H1 (cell line): ENCODE measurements around the gene ELFN1. TPM values are rescaled to one million over a fixed set of nuclear protein-coding genes. Genes with fewer than 3 reads are reported as not detected.

ENCODE experiments used
- CTCF ChIA-PET: fragments of 300-600 bp; sonication (Branson Sonifier 250); formaldehyde crosslinking; loops from one replicate; lab custom pipeline; 2021; ENCODE audit not compliant: partially characterized antibody; lab: Charles Lee
- POLR2A ChIA-PET: fragments of 300-600 bp; sonication (Branson Sonifier 250); formaldehyde crosslinking; loops from one replicate; lab custom pipeline; 2021; ENCODE audit warnings: inconsistent platforms; ENCODE audit not compliant: partially characterized antibody; lab: Charles Lee
- DNase-seq, 2 experiments: peaks; one replicate each; pipeline versions ENCODE4 v3.0.0 to v3.0.0-alpha.2; 2010 to 2022; ENCODE audit warnings: low spot score in 2 of 2, low read depth in 1 of 2, mixed read lengths in 1 of 2
- FAIRE-seq: peaks from 2 replicates; lab custom pipeline; 2011; peaks lifted over from hg19 to GRCh38; lab: Jason Lieb, UNC
- H2AFZ ChIP-seq: 2 replicates; pipeline ENCODE4 v1.8.1; 2012; ENCODE audit warnings: low read length, inconsistent platforms
- H2AK5ac ChIP-seq: 2 replicates; pipeline ENCODE4 v1.6.1; 2013; ENCODE audit warnings: low read depth, low read length
- H2BK120ac ChIP-seq: replicated peaks from 2 replicates; pipeline ENCODE3; 2013; ENCODE audit warnings: low read depth, low read length, inconsistent platforms
- H2BK12ac ChIP-seq: 2 replicates; pipeline ENCODE4 v1.6.1; 2013; ENCODE audit warnings: low read depth, low read length
- H2BK15ac ChIP-seq: 2 replicates; pipeline ENCODE4 v1.6.1; 2013; ENCODE audit warnings: low read length
- H2BK20ac ChIP-seq: 2 replicates; pipeline ENCODE4 v1.6.1; 2013; ENCODE audit warnings: low read length
- H2BK5ac ChIP-seq: 2 replicates; pipeline ENCODE4 v1.6.1; 2013; ENCODE audit warnings: low read depth, low read length
- H3K14ac ChIP-seq: 2 replicates; pipeline ENCODE4 v1.6.1; 2013; ENCODE audit warnings: inconsistent platforms; ENCODE audit not compliant: insufficient read length
- H3K18ac ChIP-seq: 2 replicates; pipeline ENCODE4 v1.6.1; 2013; ENCODE audit warnings: low read length; ENCODE audit errors: extremely low read depth
- H3K23ac ChIP-seq: 2 replicates; pipeline ENCODE4 v1.6.1; 2013; ENCODE audit warnings: inconsistent platforms; ENCODE audit not compliant: insufficient read length
- H3K23me2 ChIP-seq: 2 replicates; pipeline ENCODE4 v1.6.1; 2013; ENCODE audit warnings: low read depth, low read length
- H3K27ac ChIP-seq: 2 replicates; pipeline ENCODE4 v1.6.1; 2011; ENCODE audit warnings: low read depth, low read length, inconsistent platforms
- H3K27me3 ChIP-seq, 4 experiments: replicated peaks in 1 of 4; 1 replicate in 1 of 4; 2 replicates in 3 of 4; pipeline versions ENCODE4 v1.6.1 to v1.8.1; 2011 to 2013; ENCODE audit warnings: low read length in 3 of 4, mild to moderate bottlenecking in 3 of 4, inconsistent platforms in 2 of 4, mixed read lengths in 2 of 4, moderate library complexity in 1 of 4; ENCODE audit not compliant: control insufficient read depth in 3 of 4, insufficient read depth in 3 of 4; ENCODE audit errors: extremely low read depth in 1 of 4
- H3K36me3 ChIP-seq, 4 experiments: 2 replicates each; pipeline versions ENCODE4 v1.6.1 to v1.8.1; 2011 to 2013; ENCODE audit warnings: mild to moderate bottlenecking in 4 of 4, low read length in 3 of 4, moderate library complexity in 2 of 4, control low read depth in 1 of 4, inconsistent platforms in 1 of 4; ENCODE audit not compliant: insufficient read depth in 4 of 4, control insufficient read depth in 2 of 4
- H3K4ac ChIP-seq: replicated peaks from 2 replicates; pipeline ENCODE3; 2013; ENCODE audit warnings: low read length, low read depth, mixed read lengths, inconsistent platforms; ENCODE audit not compliant: insufficient read length
- H3K4me1 ChIP-seq, 4 experiments: replicated peaks in 1 of 4; 1 replicate in 1 of 4; 2 replicates in 3 of 4; pipeline versions ENCODE4 v1.6.1 to v1.8.1; 2011 to 2013; ENCODE audit warnings: low read length in 3 of 4, inconsistent platforms in 2 of 4, mixed read lengths in 1 of 4; ENCODE audit not compliant: insufficient read depth in 4 of 4, control insufficient read depth in 3 of 4
- H3K4me2 ChIP-seq, 2 experiments: 2 replicates each; pipeline versions ENCODE4 v1.6.1 to v1.8.1; 2011 to 2013; ENCODE audit warnings: low read depth in 2 of 2, low read length in 2 of 2, control low read depth in 1 of 2, inconsistent platforms in 1 of 2, mild to moderate bottlenecking in 1 of 2; ENCODE audit not compliant: insufficient read depth in 1 of 2
- H3K4me3 ChIP-seq, 4 experiments: fragments of 200-600, 300-600 bp in 1 of 4; sonication (generic), shearing (Covaris generic), sonication (Bioruptor Twin) in 1 of 4; 2 replicates each; pipeline versions ENCODE4 v1.5.1 to v1.8.1; 2011 to 2016; ENCODE audit warnings: low read length in 4 of 4, low read depth in 3 of 4, control low read depth in 2 of 4, inconsistent platforms in 2 of 4, mild to moderate bottlenecking in 2 of 4, mixed read lengths in 1 of 4, moderate library complexity in 1 of 4; ENCODE audit not compliant: insufficient read depth in 2 of 4; ENCODE audit errors: extremely low read depth in 1 of 4
- H3K56ac ChIP-seq: replicated peaks from 2 replicates; pipeline ENCODE3; 2013; ENCODE audit warnings: low read depth, mild to moderate bottlenecking, mixed read lengths, low read length, inconsistent platforms; ENCODE audit not compliant: insufficient read length
- H3K79me1 ChIP-seq: 2 replicates; pipeline ENCODE4 v1.6.1; 2013; ENCODE audit warnings: low read depth, low read length, control low read depth
- H3K79me2 ChIP-seq, 2 experiments: 2 replicates each; pipeline versions ENCODE4 v1.6.1 to v1.8.1; 2012 to 2013; ENCODE audit warnings: low read length in 2 of 2, mild to moderate bottlenecking in 2 of 2, inconsistent platforms in 1 of 2; ENCODE audit not compliant: insufficient read depth in 2 of 2, control insufficient read depth in 1 of 2
- H3K9ac ChIP-seq, 4 experiments: replicated peaks in 1 of 4; 1 replicate in 1 of 4; 2 replicates in 3 of 4; pipeline versions ENCODE4 v1.6.1 to v1.8.1; 2011 to 2013; ENCODE audit warnings: low read depth in 3 of 4, low read length in 3 of 4, control low read depth in 2 of 4, mild to moderate bottlenecking in 2 of 4, moderate library complexity in 2 of 4, inconsistent platforms in 1 of 4; ENCODE audit errors: extremely low read depth in 1 of 4
- H3K9me3 ChIP-seq, 2 experiments: 2 replicates each; pipeline versions ENCODE4 v1.6.1 to v1.8.1; 2012 to 2013; ENCODE audit warnings: mild to moderate bottlenecking in 2 of 2, moderate library complexity in 2 of 2, control low read depth in 1 of 2, inconsistent platforms in 1 of 2, low read depth in 1 of 2, low read length in 1 of 2, mixed read lengths in 1 of 2; ENCODE audit not compliant: insufficient read depth in 2 of 2
- H4K20me1 ChIP-seq, 2 experiments: replicated peaks in 1 of 2; 2 replicates each; pipeline versions ENCODE3 to v1.8.1; 2011 to 2013; ENCODE audit warnings: inconsistent platforms in 2 of 2, low read length in 2 of 2, mild to moderate bottlenecking in 1 of 2; ENCODE audit not compliant: insufficient read depth in 2 of 2, control insufficient read depth in 1 of 2
- H4K5ac ChIP-seq: 2 replicates; pipeline ENCODE4 v1.6.1; 2013; ENCODE audit warnings: low read length, low read depth, mixed read lengths, inconsistent platforms; ENCODE audit not compliant: insufficient read length
- H4K8ac ChIP-seq: 2 replicates; pipeline ENCODE4 v1.8.0; 2013; ENCODE audit warnings: mild to moderate bottlenecking, moderate library complexity, low read length, inconsistent platforms; ENCODE audit not compliant: insufficient read depth; ENCODE audit errors: extremely low read depth
- H4K91ac ChIP-seq: replicated peaks from 2 replicates; pipeline ENCODE3; 2013; ENCODE audit warnings: low read length, mixed read lengths, inconsistent platforms; ENCODE audit not compliant: insufficient read length
- CBX5 ChIP-seq: fragments of 300-800, 300-1000 bp; sonication (generic); IDR thresholded peaks from 2 replicates; pipeline ENCODE4 v1.7.1; 2016; ENCODE audit warnings: antibody characterized with exemption, low read length, low read depth
- CHD1 ChIP-seq: IDR thresholded peaks from 2 replicates; pipeline ENCODE4 v1.6.1; 2012; ENCODE audit warnings: low read depth, low read length, improper control_type of control experiment
- CHD2 ChIP-seq: IDR thresholded peaks from 2 replicates; pipeline ENCODE4 v1.6.1; 2012; ENCODE audit warnings: low read length, improper control_type of control experiment
- FOSL1 ChIP-seq: IDR thresholded peaks from 2 replicates; pipeline ENCODE4 v1.6.1; 2011; ENCODE audit warnings: mild to moderate bottlenecking, low read depth, low read length, moderate library complexity; ENCODE audit not compliant: insufficient read depth
- GTF2F1 ChIP-seq: IDR thresholded peaks from 2 replicates; pipeline ENCODE4 v1.6.1; 2012; ENCODE audit warnings: low read depth, low read length, improper control_type of control experiment, borderline replicate concordance
- JUND ChIP-seq: IDR thresholded peaks from 2 replicates; pipeline ENCODE4 v1.6.1; 2011; ENCODE audit warnings: mild to moderate bottlenecking, improper control_type of control experiment, low read length
- PHF8 ChIP-seq: fragments of 200-600 bp; sonication (generic); conservative IDR thresholded peaks from 2 replicates; pipeline ENCODE4 v1.7.1; 2012; ENCODE audit warnings: low read depth, mild to moderate bottlenecking, inconsistent platforms, low read length, moderate library complexity
- POLR2A ChIP-seq, 2 experiments: IDR thresholded peaks; 1 replicate in 1 of 2; 2 replicates in 1 of 2; pipeline ENCODE4 v1.6.1; 2011; ENCODE audit warnings: low read depth in 2 of 2, low read length in 2 of 2, mild to moderate bottlenecking in 2 of 2; ENCODE audit errors: control extremely low read depth in 1 of 2
- TBP ChIP-seq: IDR thresholded peaks from 2 replicates; pipeline ENCODE4 v1.6.1; 2011; ENCODE audit warnings: low read depth, low read length, improper control_type of control experiment
- YY1 ChIP-seq: IDR thresholded peaks from 2 replicates; pipeline ENCODE4 v1.6.1; 2011; ENCODE audit warnings: low read depth, mild to moderate bottlenecking, low read length
- ZNF274 ChIP-seq: IDR thresholded peaks from 2 replicates; pipeline ENCODE4 v1.7.0; 2012; ENCODE audit warnings: low read length, borderline replicate concordance; ENCODE audit errors: extremely low read depth
- WGBS, 2 experiments: shearing (Covaris generic) in 1 of 2; methylation state at CpG; one replicate each; pipeline versions ENCODE4 v1.1.6 to v1.1.7; 2013 to 2015; ENCODE audit warnings: low lambda C conversion rate in 2 of 2, mixed read lengths in 2 of 2, inconsistent platforms in 1 of 2, low coverage in 1 of 2, missing lambda C conversion rate in 1 of 2; ENCODE audit not compliant: insufficient replicate concordance in 2 of 2, insufficient coverage in 1 of 2, insufficient read length in 1 of 2; ENCODE audit errors: extremely low coverage in 1 of 2, missing lambda C conversion rate in 1 of 2; 5-methylcytosine and 5-hydroxymethylcytosine counted together
- polyA plus RNA-seq, 7 experiments: library from polyadenylated mRNA; depleted of rRNA in 3 of 7; stranded (reverse) in 5 of 7; unstranded in 2 of 7; fragments of >200 nt in 5 of 7; fragments of 200-250 nt in 2 of 7; gene quantifications; 1 replicate in 5 of 7; 2 replicates in 1 of 7; 4 replicates in 1 of 7; pipeline versions ENCODE4 v1.2.1 to v1.2.3, GENCODE V29; 2011 to 2013; ENCODE audit warnings: missing spikeins in 2 of 7, mixed read lengths in 2 of 7
- total RNA-seq: library from RNA; stranded (reverse); fragmentation: NEBNext Ultra II Directional; extraction: Animal tissue kit (Norgen Biotek cat#: 25700); gene quantifications from 2 replicates; pipeline ENCODE4 v1.2.1, GENCODE V29; 2021
- TF ChIP-seq, protein P1 (sequence below): IDR thresholded peaks from 2 replicates; pipeline ENCODE4 v1.6.1; 2011; ENCODE audit warnings: low read length, improper control_type of control experiment

Gene ELFN1
- total and polyA plus RNA-seq, 2 of the 8 experiments (the other 6 are each of a cell fraction or from before 2014, with no cell fraction given) = 2.0 to 4.5 TPM

DNA sequence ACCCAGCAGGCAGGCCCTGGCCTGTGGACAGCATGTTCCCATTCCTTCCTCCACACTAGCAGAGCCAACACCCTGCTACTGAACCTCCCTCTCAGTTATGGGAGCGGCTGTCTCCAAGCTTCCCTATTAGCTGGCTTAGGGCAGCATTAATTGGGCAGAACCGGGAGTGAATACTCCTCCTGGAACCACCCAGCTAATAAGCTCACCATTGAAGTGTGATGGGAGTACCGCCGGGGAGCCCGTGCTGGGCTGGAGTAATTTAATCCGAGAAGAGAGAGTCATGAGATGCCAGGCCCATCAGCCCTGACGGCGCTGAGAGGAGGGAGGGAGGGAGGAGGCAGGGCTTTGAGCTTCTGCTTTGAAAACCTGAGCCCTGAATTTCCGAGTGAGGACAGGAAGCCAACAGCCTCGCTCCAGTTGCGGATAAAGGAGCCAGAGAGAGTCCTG, 31.8 kb upstream of the ELFN1 start:
- H4K91ac ChIP-seq = no peak overlapping the region
- H2BK12ac ChIP-seq = no peak overlapping the region
- no peaks in the 10 kb centered on the region for H3K27me3 ChIP-seq
- no peak overlapping the region for H2BK20ac ChIP-seq
- DNase-seq (no peak), FAIRE-seq (no peak)
- no peak overlapping the region for H2BK120ac ChIP-seq
- H4K5ac ChIP-seq = no peak overlapping the region
- H2AK5ac ChIP-seq = no peak overlapping the region
- WGBS, 2 experiments = 70% methylated on average over 11 of the region's 11 CpGs; no CpG with 5 or more reads in 1 of the 2 experiments
- H3K14ac ChIP-seq = no peak overlapping the region
- no peak overlapping the region; the same call in 1 of the 2 replicates for H3K18ac ChIP-seq
- no peaks in the 10 kb centered on the region for H4K20me1 ChIP-seq
- no peak overlapping the region for H3K23ac ChIP-seq
- H3K9ac ChIP-seq = no peak overlapping the region
- no peak overlapping the region for H4K8ac ChIP-seq
- H3K4me3 ChIP-seq = no peak overlapping the region
- no peaks in the 10 kb centered on the region for H3K23me2 ChIP-seq
- no peaks in the 10 kb centered on the region; a peak in 1 of 7 replicates for H3K4me1 ChIP-seq
- POLR2A ChIA-PET = no interaction called here
- H3K27ac ChIP-seq = no peak overlapping the region
- no peaks in the 10 kb centered on the region for H3K79me1 ChIP-seq
- peaks cover 7 to 16% of the 10 kb centered on the region in 2 experiments for H3K9me3 ChIP-seq
- no peak overlapping the region for H2BK15ac ChIP-seq
- H2BK5ac ChIP-seq = no peak overlapping the region
- H3K36me3 ChIP-seq = no peaks in the 10 kb centered on the region
- CTCF ChIA-PET = interaction anchor here (0.7 to 4.7 kb wide), 4 partner anchors 10 to 24 kb away, joined by 3 to 31 read pairs (median 4); no protein-coding TSS in a partner anchor
- H3K4ac ChIP-seq = no peak overlapping the region
- no peak overlapping the region for H3K56ac ChIP-seq
- H2AFZ ChIP-seq = no peak overlapping the region
- H3K4me2 ChIP-seq = no peak overlapping the region; a peak in 1 of 4 replicates
- no peaks in the 10 kb centered on the region for H3K79me2 ChIP-seq
- TF ChIP-seq GTF2F1 = no peak
- TF ChIP-seq ZNF274 = no peak
- TF ChIP-seq YY1 = no peak
- TF ChIP-seq, protein P1, sequence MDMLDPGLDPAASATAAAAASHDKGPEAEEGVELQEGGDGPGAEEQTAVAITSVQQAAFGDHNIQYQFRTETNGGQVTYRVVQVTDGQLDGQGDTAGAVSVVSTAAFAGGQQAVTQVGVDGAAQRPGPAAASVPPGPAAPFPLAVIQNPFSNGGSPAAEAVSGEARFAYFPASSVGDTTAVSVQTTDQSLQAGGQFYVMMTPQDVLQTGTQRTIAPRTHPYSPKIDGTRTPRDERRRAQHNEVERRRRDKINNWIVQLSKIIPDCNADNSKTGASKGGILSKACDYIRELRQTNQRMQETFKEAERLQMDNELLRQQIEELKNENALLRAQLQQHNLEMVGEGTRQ = no peak
- no peak for TF ChIP-seq JUND
- TF ChIP-seq CHD2 = no peak
- TF ChIP-seq POLR2A (IDR thresholded peaks at IDR 0.05; ENCODE audit: control extremely low read depth in 1 of 2, low read depth in 2 of 2, low read length in 2 of 2) = no peak
- no peak for TF ChIP-seq CBX5
- TF ChIP-seq CHD1 = no peak
- no peak for TF ChIP-seq PHF8
- no peak for TF ChIP-seq TBP
- TF ChIP-seq FOSL1 = no peak
